Pericardium fibroblast (primary cell): ENCODE data around the gene NEK10. TPM values are rescaled to one million over a fixed set of nuclear protein-coding genes. Genes with fewer than 3 reads are reported as not detected.

Experiments
- total RNA-seq: library from RNA; depleted of rRNA; stranded (reverse); fragments of >200 nt; gene quantifications from 2 replicates; pipeline ENCODE4 v1.2.3, GENCODE V29; 2015

Gene NEK10, protein sequence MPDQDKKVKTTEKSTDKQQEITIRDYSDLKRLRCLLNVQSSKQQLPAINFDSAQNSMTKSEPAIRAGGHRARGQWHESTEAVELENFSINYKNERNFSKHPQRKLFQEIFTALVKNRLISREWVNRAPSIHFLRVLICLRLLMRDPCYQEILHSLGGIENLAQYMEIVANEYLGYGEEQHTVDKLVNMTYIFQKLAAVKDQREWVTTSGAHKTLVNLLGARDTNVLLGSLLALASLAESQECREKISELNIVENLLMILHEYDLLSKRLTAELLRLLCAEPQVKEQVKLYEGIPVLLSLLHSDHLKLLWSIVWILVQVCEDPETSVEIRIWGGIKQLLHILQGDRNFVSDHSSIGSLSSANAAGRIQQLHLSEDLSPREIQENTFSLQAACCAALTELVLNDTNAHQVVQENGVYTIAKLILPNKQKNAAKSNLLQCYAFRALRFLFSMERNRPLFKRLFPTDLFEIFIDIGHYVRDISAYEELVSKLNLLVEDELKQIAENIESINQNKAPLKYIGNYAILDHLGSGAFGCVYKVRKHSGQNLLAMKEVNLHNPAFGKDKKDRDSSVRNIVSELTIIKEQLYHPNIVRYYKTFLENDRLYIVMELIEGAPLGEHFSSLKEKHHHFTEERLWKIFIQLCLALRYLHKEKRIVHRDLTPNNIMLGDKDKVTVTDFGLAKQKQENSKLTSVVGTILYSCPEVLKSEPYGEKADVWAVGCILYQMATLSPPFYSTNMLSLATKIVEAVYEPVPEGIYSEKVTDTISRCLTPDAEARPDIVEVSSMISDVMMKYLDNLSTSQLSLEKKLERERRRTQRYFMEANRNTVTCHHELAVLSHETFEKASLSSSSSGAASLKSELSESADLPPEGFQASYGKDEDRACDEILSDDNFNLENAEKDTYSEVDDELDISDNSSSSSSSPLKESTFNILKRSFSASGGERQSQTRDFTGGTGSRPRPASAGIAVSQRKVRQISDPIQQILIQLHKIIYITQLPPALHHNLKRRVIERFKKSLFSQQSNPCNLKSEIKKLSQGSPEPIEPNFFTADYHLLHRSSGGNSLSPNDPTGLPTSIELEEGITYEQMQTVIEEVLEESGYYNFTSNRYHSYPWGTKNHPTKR
- total RNA-seq = 0.51 and 2.1 TPM in 2 replicates

DNA sequence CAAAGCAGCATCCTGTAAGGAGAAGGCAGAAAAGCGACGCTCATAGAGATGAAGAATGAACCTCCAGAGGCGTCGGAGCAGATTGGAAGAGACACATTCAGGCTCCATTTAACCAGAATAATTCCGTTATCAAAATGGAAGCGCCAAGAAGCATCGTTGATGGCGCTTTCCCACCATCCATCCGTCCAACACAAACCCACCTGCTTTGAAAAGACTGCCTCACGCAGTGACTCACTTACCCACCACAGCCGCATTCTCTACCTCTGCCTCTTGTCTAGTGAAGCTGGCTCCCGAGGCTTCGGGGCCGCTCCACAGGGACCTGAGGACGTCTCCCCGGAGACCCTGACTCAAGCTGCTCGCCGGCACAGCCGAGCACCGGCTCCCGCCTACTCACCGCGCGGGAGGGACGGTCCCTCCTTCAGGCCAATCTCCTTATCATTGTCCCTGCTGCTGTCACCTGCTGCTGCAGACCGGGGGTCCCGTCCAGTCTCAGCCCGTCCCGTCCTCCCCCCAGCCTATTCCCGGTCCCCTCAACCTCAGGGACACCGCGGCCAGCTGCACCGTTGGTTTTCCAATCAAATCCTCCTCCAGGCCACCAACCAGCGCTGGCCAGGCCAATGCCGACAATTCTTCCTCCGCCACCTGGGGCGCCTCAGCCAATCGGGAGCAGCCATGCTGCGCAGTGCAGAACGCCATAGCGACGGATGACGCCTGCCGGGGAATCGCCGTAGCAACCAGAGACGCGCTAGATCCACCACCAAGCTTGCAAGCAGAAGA is at the start of gene NEK10:
TSS of gene NEK10 (minus strand) at position 553 of the 777 bp plus-strand sequence. CDS start 16,501 bp downstream, outside the sequence.

Other genes with a start within 250 kb of the NEK10 start
- gene SLC4A7, start 115.0 kb upstream of the NEK10 start, total RNA-seq = 12.8 and 14.8 TPM in 2 replicates